DMS 273 (cell line): Measurements from ENCODE around the gene AFAP1L1.
"Not testable (repeated sequence)": the region's sequence is repeated elsewhere in the genome, so short reads cannot be mapped to it uniquely, and the experiment has no call there.

Experiments used
- DNase-seq: peaks from one replicate; lab custom pipeline; 2025; ENCODE audit not compliant: unreplicated experiment; lab: John Stamatoyannopoulos, UW

Gene AFAP1L1

GRCh38 chr5:149387081-149387631 is 115.5 kb downstream of the AFAP1L1 start:
- DNase-seq, result no peak

- no peak for DNase-seq
These were observed 116.3 kb downstream of the AFAP1L1 start for GRCh38 chr5:149387982-149388381.

GRCh38 chr5:149388498-149389190 is 117.0 kb downstream of the AFAP1L1 start:
- DNase-seq, result no peak

DNA sequence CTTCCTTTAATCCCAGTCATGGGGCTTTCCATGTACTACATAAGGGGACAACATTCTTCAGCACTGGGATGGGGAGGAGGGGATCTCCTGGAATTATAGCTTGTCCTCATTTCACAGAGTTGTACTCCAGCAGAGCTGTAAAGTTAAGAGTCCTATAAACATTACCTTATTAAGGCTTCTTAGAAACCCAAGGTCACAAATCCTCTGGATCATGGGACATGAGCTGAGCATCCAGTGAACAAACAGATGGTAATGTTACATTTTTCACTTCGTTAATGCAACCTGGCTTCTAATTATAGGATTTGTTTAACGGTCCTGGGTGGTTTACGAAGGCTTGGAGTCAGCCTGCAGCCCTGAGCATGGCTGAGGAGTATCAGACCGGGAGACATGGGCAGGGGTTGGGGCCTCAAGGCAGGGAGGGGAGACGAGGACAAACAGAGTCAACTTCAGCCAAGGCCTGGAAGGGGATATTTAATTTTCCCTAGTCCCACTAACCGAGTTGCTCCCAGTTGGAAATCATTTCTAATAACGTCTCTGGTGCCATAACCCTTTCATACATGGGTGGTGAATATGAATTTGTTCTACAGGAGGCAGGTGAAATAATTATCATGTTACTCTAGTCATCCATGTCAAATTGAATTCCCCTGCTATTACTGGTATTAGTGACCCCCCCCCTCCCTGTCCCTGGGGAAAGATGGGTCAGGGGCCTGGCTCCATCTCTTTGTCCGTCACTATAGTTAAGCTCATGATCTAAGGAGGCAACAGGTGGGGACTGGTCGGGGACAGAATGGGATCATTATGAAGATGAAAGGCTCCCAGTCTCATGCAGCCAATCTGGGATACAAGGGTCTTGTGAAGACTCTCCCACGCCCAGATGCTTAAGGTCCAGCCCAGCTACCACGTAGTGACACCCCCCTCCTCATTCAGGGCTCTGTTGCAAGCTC is 118.2 kb downstream of the AFAP1L1 start:
- DNase-seq, result peak; percentile 46

GRCh38 chr5:149391076-149391475 is 119.4 kb downstream of the AFAP1L1 start:
- DNase-seq, result not testable (repeated sequence)
